SK-N-SH (cell line): ENCODE data around the gene NR1H4. TPM values are rescaled to one million over a fixed set of nuclear protein-coding genes. Genes with fewer than 3 reads are reported as not detected.
A peak's percentile ranks its signal among the peaks of the same experiment; 100 is the strongest.

Source experiments
- CTCF ChIA-PET: fragments of 300-600, 350-600 bp; formaldehyde crosslinking; extraction: SDS; loops from one replicate; lab custom pipeline; 2021; lab: Yijun Ruan, JAX
- POLR2A ChIA-PET: fragments of 350-600 bp; sonication (Branson Sonifier 250); formaldehyde crosslinking; extraction: SDS; loops from one replicate; lab custom pipeline; 2020; ENCODE audit warnings: antibody characterized with exemption, inconsistent platforms; lab: Yijun Ruan, JAX
- DNase-seq: peaks from one replicate; pipeline ENCODE4 v3.0.0; 2012
- H2AFZ ChIP-seq: fragments of 200-600 bp; sonication (generic); 2 replicates; pipeline ENCODE4 v1.8.1; 2016; ENCODE audit warnings: antibody characterized with exemption, mild to moderate bottlenecking, low read depth
- H3F3A ChIP-seq: fragments of 200-600 bp; sonication (generic); replicated peaks from 2 replicates; pipeline ENCODE3; 2016; ENCODE audit warnings: antibody characterized with exemption, mild to moderate bottlenecking; ENCODE audit not compliant: insufficient read depth
- H3K27ac ChIP-seq, 2 experiments: fragments of 200-500 bp in 1 of 2; fragments of 200-600 bp in 1 of 2; sonication (Bioruptor generic) in 1 of 2; sonication (generic), shearing (Covaris generic) in 1 of 2; 2 replicates each; pipeline versions ENCODE4 v1.5.1 to v1.6.1; 2014 to 2016; ENCODE audit warnings: low read depth in 2 of 2, inconsistent platforms in 1 of 2, low read length in 1 of 2, mild to moderate bottlenecking in 1 of 2, mixed read lengths in 1 of 2
- H3K27me3 ChIP-seq: fragments of 200-600 bp; sonication (generic), shearing (Covaris generic); 2 replicates; pipeline ENCODE4 v1.6.1; 2016; ENCODE audit warnings: mixed run types; ENCODE audit not compliant: insufficient read depth
- H3K36me3 ChIP-seq, 2 experiments: fragments of 200-500 bp in 1 of 2; fragments of 200-600 bp in 1 of 2; sonication (Bioruptor generic) in 1 of 2; sonication (generic) in 1 of 2; replicated peaks in 1 of 2; 2 replicates each; pipeline versions ENCODE3 to v1.5.1; 2014 to 2016; ENCODE audit warnings: low read length in 1 of 2, mild to moderate bottlenecking in 1 of 2; ENCODE audit not compliant: insufficient read depth in 2 of 2, control insufficient read depth in 1 of 2
- H3K4me1 ChIP-seq, 2 experiments: fragments of 200-500 bp in 1 of 2; fragments of 200-600 bp in 1 of 2; sonication (Bioruptor generic) in 1 of 2; sonication (generic), shearing (Covaris generic) in 1 of 2; 2 replicates each; pipeline versions ENCODE4 v1.5.1 to v1.6.1; 2014 to 2016; ENCODE audit warnings: low read depth in 1 of 2, low read length in 1 of 2, mixed run types in 1 of 2; ENCODE audit not compliant: insufficient read depth in 2 of 2, control insufficient read depth in 1 of 2
- H3K4me2 ChIP-seq: fragments of 200-600 bp; sonication (generic), shearing (Covaris generic); 2 replicates; pipeline ENCODE4 v1.6.1; 2017; ENCODE audit warnings: mixed run types
- H3K4me3 ChIP-seq, 2 experiments: fragments of 200-500 bp in 1 of 2; fragments of 200-600 bp in 1 of 2; sonication (Bioruptor generic) in 1 of 2; sonication (generic), shearing (Covaris generic) in 1 of 2; 2 replicates each; pipeline versions ENCODE4 v1.5.1 to v1.8.1; 2014 to 2016; ENCODE audit warnings: low read depth in 2 of 2, inconsistent platforms in 1 of 2, low read length in 1 of 2, mild to moderate bottlenecking in 1 of 2, mixed read lengths in 1 of 2, moderate library complexity in 1 of 2
- H3K79me2 ChIP-seq: fragments of 200-600 bp; sonication (generic); 2 replicates; pipeline ENCODE4 v1.8.1; 2017; ENCODE audit warnings: mild to moderate bottlenecking; ENCODE audit not compliant: insufficient read depth
- H3K9ac ChIP-seq: fragments of 200-600 bp; sonication (generic); 2 replicates; pipeline ENCODE4 v1.6.1; 2017; ENCODE audit warnings: mixed run types
- H3K9me2 ChIP-seq: fragments of 200-600 bp; sonication (generic); 2 replicates; pipeline ENCODE4 v1.6.1; 2017; ENCODE audit warnings: mixed run types
- H3K9me3 ChIP-seq: fragments of 200-600 bp; sonication (generic); 2 replicates; pipeline ENCODE4 v1.6.1; 2017; ENCODE audit warnings: mixed run types, mild to moderate bottlenecking, moderate library complexity
- H4K20me1 ChIP-seq: fragments of 200-600 bp; sonication (generic); 2 replicates; pipeline ENCODE4 v1.6.1; 2017; ENCODE audit warnings: mild to moderate bottlenecking, mixed run types; ENCODE audit not compliant: insufficient read depth
- EP300 ChIP-seq, 2 experiments: IDR thresholded peaks; 2 replicates each; pipeline versions ENCODE4 v1.4.0 to v1.6.1; 2012; ENCODE audit warnings: borderline replicate concordance in 1 of 2, low read depth in 1 of 2, low read length in 1 of 2
- FOSL2 ChIP-seq: IDR thresholded peaks from 2 replicates; pipeline ENCODE4 v1.4.0; 2012; ENCODE audit warnings: low read depth, mild to moderate bottlenecking, moderate library complexity, borderline replicate concordance
- FOXM1 ChIP-seq: IDR thresholded peaks from 2 replicates; pipeline ENCODE4 v1.4.0; 2012; ENCODE audit warnings: low read depth, mild to moderate bottlenecking
- JUND ChIP-seq: IDR thresholded peaks from 2 replicates; pipeline ENCODE4 v1.4.0; 2012
- MEF2A ChIP-seq: IDR thresholded peaks from 2 replicates; pipeline ENCODE4 v1.4.0; 2012; ENCODE audit warnings: low read depth, borderline replicate concordance
- MXI1 ChIP-seq: IDR thresholded peaks from 2 replicates; pipeline ENCODE4 v1.6.1; 2012; ENCODE audit warnings: mild to moderate bottlenecking, low read depth, low read length, improper control_type of control experiment
- POLR2AphosphoS5 ChIP-seq: IDR thresholded peaks from 2 replicates; pipeline ENCODE4 v1.6.1; 2012; ENCODE audit warnings: low read depth, low read length
- RFX5 ChIP-seq: IDR thresholded peaks from 2 replicates; pipeline ENCODE4 v1.6.1; 2012; ENCODE audit warnings: mild to moderate bottlenecking, improper control_type of control experiment, low read length
- RXRA ChIP-seq: IDR thresholded peaks from 2 replicates; pipeline ENCODE4 v1.4.0; 2012; ENCODE audit warnings: low read depth, mild to moderate bottlenecking, borderline replicate concordance
- SMC3 ChIP-seq: IDR thresholded peaks from 2 replicates; pipeline ENCODE4 v1.6.1; 2012; ENCODE audit warnings: low read depth, low read length, improper control_type of control experiment
- TCF12 ChIP-seq: IDR thresholded peaks from 2 replicates; pipeline ENCODE4 v1.4.0; 2012
- WGBS: methylation state at CpG from one replicate; pipeline ENCODE4 v1.1.6; 2017; ENCODE audit warnings: low lambda C conversion rate; 5-methylcytosine and 5-hydroxymethylcytosine counted together
- polyA plus RNA-seq, 3 experiments: library from polyadenylated mRNA; depleted of rRNA; stranded (reverse); fragments of >200 nt; gene quantifications; 2 replicates each; pipeline ENCODE4 v1.2.3, GENCODE V29; 2012
- TF ChIP-seq, protein P1 (sequence below): fragments of 150-350 bp; IDR thresholded peaks from 2 replicates; pipeline ENCODE4 v1.6.1; 2017; ENCODE audit warnings: antibody characterized with exemption, low read length, low read depth, borderline replicate concordance
- TF ChIP-seq, protein P2 (sequence below): IDR thresholded peaks from 2 replicates; pipeline ENCODE4 v1.4.0; 2012; ENCODE audit warnings: low read depth
- TF ChIP-seq, protein P3 (sequence below): IDR thresholded peaks from 2 replicates; pipeline ENCODE4 v1.4.0; 2012; ENCODE audit warnings: low read depth, borderline replicate concordance
- TF ChIP-seq, protein P4 (sequence below): fragments of 200-600 bp; sonication (generic); IDR thresholded peaks from 2 replicates; pipeline ENCODE4 v1.6.1; 2017; ENCODE audit warnings: antibody characterized with exemption, mild to moderate bottlenecking, moderate library complexity

NR1H4 gene
- polyA plus RNA-seq, 1 of the 3 experiments (the other 2 are of a cell fraction), result not detected

DNA sequence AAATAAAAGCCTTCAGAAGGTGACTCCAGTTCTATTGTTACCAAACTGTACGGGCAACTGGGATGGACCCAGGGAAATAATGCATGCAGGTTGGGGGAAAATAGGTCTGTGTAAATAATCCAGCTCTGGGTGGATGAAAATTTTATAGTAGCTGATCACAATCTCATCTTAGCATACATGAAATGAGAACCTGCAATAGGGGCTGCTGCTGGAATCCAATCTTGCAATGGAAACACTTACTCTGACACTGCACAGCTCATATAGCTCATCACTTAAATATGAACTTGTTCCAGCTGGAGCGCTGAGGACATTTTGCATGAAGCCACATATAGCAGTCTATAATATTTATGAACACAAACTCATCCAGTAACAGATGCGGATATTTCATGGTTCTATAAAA lies 59.7 kb downstream of the NR1H4 start:
- H3K36me3 ChIP-seq, result no peaks in the 10 kb centered on the region
- no peak overlapping the region for H3K4me2 ChIP-seq
- WGBS, result 14% methylated on average over 3 of the region's 3 CpGs
- ChIA-PET POLR2A (no interaction called here), CTCF (interaction anchor here (0.8 to 1.9 kb wide), 3 partner anchors 13 to 217 kb away, joined by 3 to 6 read pairs (median 4); no protein-coding TSS in a partner anchor)
- H3K9me2 ChIP-seq, result no peaks in the 10 kb centered on the region
- peak; percentile 46 for DNase-seq
- H3K9ac ChIP-seq, result no peak overlapping the region
- no peak overlapping the region for H2AFZ ChIP-seq
- TF ChIP-seq FOXM1 (no peak), JUND (no peak), MEF2A (no peak), EP300 (IDR thresholded peaks at IDR 0.05; ENCODE audit: borderline replicate concordance in 1 of 2, low read depth in 1 of 2, low read length in 1 of 2) (no peak), RXRA (no peak), MXI1 (no peak), SMC3 (no peak)
- TF ChIP-seq, protein P1, sequence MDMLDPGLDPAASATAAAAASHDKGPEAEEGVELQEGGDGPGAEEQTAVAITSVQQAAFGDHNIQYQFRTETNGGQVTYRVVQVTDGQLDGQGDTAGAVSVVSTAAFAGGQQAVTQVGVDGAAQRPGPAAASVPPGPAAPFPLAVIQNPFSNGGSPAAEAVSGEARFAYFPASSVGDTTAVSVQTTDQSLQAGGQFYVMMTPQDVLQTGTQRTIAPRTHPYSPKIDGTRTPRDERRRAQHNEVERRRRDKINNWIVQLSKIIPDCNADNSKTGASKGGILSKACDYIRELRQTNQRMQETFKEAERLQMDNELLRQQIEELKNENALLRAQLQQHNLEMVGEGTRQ, result no peak
- TF ChIP-seq, protein P2, sequence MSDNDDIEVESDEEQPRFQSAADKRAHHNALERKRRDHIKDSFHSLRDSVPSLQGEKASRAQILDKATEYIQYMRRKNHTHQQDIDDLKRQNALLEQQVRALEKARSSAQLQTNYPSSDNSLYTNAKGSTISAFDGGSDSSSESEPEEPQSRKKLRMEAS, result no peak
- TF ChIP-seq, protein P3, sequence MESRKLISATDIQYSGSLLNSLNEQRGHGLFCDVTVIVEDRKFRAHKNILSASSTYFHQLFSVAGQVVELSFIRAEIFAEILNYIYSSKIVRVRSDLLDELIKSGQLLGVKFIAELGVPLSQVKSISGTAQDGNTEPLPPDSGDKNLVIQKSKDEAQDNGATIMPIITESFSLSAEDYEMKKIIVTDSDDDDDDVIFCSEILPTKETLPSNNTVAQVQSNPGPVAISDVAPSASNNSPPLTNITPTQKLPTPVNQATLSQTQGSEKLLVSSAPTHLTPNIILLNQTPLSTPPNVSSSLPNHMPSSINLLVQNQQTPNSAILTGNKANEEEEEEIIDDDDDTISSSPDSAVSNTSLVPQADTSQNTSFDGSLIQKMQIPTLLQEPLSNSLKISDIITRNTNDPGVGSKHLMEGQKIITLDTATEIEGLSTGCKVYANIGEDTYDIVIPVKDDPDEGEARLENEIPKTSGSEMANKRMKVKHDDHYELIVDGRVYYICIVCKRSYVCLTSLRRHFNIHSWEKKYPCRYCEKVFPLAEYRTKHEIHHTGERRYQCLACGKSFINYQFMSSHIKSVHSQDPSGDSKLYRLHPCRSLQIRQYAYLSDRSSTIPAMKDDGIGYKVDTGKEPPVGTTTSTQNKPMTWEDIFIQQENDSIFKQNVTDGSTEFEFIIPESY, result no peak
- no peak overlapping the region for H3K27ac ChIP-seq
- H3K9me3 ChIP-seq, result no peaks in the 10 kb centered on the region
- H3K27me3 ChIP-seq, result no peaks in the 10 kb centered on the region; the same call in 1 of the 2 replicates
- H4K20me1 ChIP-seq, result no peaks in the 10 kb centered on the region
- no peaks in the 10 kb centered on the region for H3F3A ChIP-seq
- H3K4me1 ChIP-seq, result no peaks in the 10 kb centered on the region; a peak in 2 of 4 replicates
- no peak overlapping the region for H3K4me3 ChIP-seq
- no peaks in the 10 kb centered on the region for H3K79me2 ChIP-seq

DNA sequence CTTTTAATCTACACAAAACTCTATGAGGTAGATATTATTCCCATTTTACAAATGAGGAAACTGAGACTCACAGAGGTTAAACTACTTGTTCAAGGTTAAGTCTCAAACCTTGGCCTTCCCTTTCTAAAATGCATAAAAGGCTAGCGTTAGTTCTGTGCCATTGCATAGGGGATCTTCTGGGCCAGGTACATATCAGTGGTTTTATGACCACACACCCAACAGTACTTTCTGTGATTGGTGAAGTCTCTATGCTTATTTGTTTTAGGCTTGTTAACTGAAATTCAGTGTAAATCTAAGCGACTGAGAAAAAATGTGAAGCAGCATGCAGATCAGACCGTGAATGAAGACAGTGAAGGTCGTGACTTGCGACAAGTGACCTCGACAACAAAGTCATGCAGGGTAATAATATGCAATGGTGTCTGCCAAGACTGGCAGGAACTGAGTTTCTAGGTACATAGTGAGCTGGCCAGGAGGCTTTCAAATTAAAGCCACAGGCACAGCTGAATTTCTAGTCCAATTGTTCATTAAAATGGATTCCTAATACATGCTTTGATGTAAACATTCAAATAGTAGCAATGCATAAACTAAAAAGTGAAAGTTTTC lies 61.1 kb downstream of the NR1H4 start:
- Histone ChIP-seq H3K4me1 (no peaks in the 10 kb centered on the region; a peak in 2 of 4 replicates), H3K4me2 (no peak overlapping the region), H3K36me3 (no peaks in the 10 kb centered on the region), H3K9me3 (no peaks in the 10 kb centered on the region), H3K4me3 (no peak overlapping the region), H3K9ac (no peak overlapping the region)
- DNase-seq, result no peak
- WGBS, result 63% methylated on average over 6 of the region's 6 CpGs
- TF ChIP-seq FOXM1 (no peak), TCF12 (no peak), SMC3 (no peak), POLR2AphosphoS5 (no peak), FOSL2 (no peak), MXI1 (no peak), RFX5 (no peak)
- TF ChIP-seq, protein P4, sequence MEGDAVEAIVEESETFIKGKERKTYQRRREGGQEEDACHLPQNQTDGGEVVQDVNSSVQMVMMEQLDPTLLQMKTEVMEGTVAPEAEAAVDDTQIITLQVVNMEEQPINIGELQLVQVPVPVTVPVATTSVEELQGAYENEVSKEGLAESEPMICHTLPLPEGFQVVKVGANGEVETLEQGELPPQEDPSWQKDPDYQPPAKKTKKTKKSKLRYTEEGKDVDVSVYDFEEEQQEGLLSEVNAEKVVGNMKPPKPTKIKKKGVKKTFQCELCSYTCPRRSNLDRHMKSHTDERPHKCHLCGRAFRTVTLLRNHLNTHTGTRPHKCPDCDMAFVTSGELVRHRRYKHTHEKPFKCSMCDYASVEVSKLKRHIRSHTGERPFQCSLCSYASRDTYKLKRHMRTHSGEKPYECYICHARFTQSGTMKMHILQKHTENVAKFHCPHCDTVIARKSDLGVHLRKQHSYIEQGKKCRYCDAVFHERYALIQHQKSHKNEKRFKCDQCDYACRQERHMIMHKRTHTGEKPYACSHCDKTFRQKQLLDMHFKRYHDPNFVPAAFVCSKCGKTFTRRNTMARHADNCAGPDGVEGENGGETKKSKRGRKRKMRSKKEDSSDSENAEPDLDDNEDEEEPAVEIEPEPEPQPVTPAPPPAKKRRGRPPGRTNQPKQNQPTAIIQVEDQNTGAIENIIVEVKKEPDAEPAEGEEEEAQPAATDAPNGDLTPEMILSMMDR, result no peak
- TF ChIP-seq, all 33 proteins: peak for 0
- Histone ChIP-seq H2AFZ (no peak overlapping the region), H3K27me3 (no peaks in the 10 kb centered on the region; the same call in 1 of the 2 replicates), H3K27ac (no peak overlapping the region), H3K79me2 (no peaks in the 10 kb centered on the region), H4K20me1 (no peaks in the 10 kb centered on the region), H3K9me2 (no peaks in the 10 kb centered on the region), H3F3A (no peaks in the 10 kb centered on the region)
- ChIA-PET POLR2A (no interaction called here), CTCF (interaction anchor here (1.9 kb wide), 1 partner anchor 186 kb away, joined by 6 read pairs; no protein-coding TSS in a partner anchor)
